Osteoblast (primary cell): ENCODE results near the gene ARHGAP4. TPM values are rescaled to one million over a fixed set of nuclear protein-coding genes. Genes with fewer than 3 reads are reported as not detected.

Experiments used
- DNase-seq: peaks from one replicate; pipeline ENCODE4 v3.0.0; 2011; ENCODE audit warnings: low spot score, mixed read lengths; ENCODE audit not compliant: insufficient read length; ENCODE audit errors: missing footprints
- H2AFZ ChIP-seq: 2 replicates; pipeline ENCODE4 v1.6.0; 2011; ENCODE audit warnings: mild to moderate bottlenecking, low read length
- H3K27ac ChIP-seq: 2 replicates; pipeline ENCODE4 v1.5.1; 2011; ENCODE audit warnings: mild to moderate bottlenecking, low read depth, low read length, moderate library complexity
- H3K27me3 ChIP-seq: 2 replicates; pipeline ENCODE4 v1.6.0; 2012; ENCODE audit warnings: mild to moderate bottlenecking, control low read depth, inconsistent platforms, low read length, moderate library complexity; ENCODE audit not compliant: insufficient read depth
- H3K36me3 ChIP-seq: 2 replicates; pipeline ENCODE4 v1.5.1; 2011; ENCODE audit warnings: mild to moderate bottlenecking, low read length, control low read depth, moderate library complexity; ENCODE audit not compliant: insufficient read depth
- H3K4me1 ChIP-seq: 2 replicates; pipeline ENCODE4 v1.5.1; 2011; ENCODE audit warnings: mild to moderate bottlenecking, low read length, control low read depth, moderate library complexity; ENCODE audit not compliant: insufficient read depth
- H3K4me2 ChIP-seq: 2 replicates; pipeline ENCODE4 v1.6.0; 2011; ENCODE audit warnings: mild to moderate bottlenecking, low read length; ENCODE audit not compliant: insufficient read depth
- H3K4me3 ChIP-seq: fragments of 200-600 bp; sonication (generic); 3 replicates; pipeline ENCODE4 v1.5.1; 2012; ENCODE audit warnings: mild to moderate bottlenecking, low read length, inconsistent platforms; ENCODE audit not compliant: insufficient read depth
- H3K79me2 ChIP-seq: 2 replicates; pipeline ENCODE4 v1.6.0; 2012; ENCODE audit warnings: mild to moderate bottlenecking, low read length, control low read depth, inconsistent platforms; ENCODE audit not compliant: insufficient read depth
- H3K9me3 ChIP-seq: 2 replicates; pipeline ENCODE4 v1.5.1; 2011; ENCODE audit warnings: low read depth, low read length, control low read depth
- H4K20me1 ChIP-seq: 2 replicates; pipeline ENCODE4 v1.6.0; 2012; ENCODE audit warnings: mild to moderate bottlenecking, low read length, control low read depth; ENCODE audit not compliant: insufficient read depth
- CTCF ChIP-seq: IDR thresholded peaks from 2 replicates; pipeline ENCODE4 v1.5.1; 2011; ENCODE audit warnings: mild to moderate bottlenecking, low read depth, low read length, moderate library complexity; ENCODE audit errors: extremely low read depth
- total RNA-seq: library from RNA; depleted of rRNA; stranded (reverse); fragments of >200 nt; gene quantifications from 2 replicates; pipeline ENCODE4 v1.2.3, GENCODE V29; 2012

Gene ARHGAP4
- total RNA-seq, 1 donor, result 1.4 TPM

- no peaks in the 10 kb centered on the region for H4K20me1 ChIP-seq
- no peaks in the 10 kb centered on the region for H3K36me3 ChIP-seq
- no peak overlapping the region for H3K4me2 ChIP-seq
- no peak for TF ChIP-seq CTCF
- H3K27ac ChIP-seq, result no peak overlapping the region
- H3K79me2 ChIP-seq, result no peaks in the 10 kb centered on the region
- H3K4me1 ChIP-seq, result no peaks in the 10 kb centered on the region
- no peak for DNase-seq
- H3K27me3 ChIP-seq, result no peaks in the 10 kb centered on the region
- H2AFZ ChIP-seq, result no peak overlapping the region
- H3K4me3 ChIP-seq, result no peak overlapping the region
- no peaks in the 10 kb centered on the region for H3K9me3 ChIP-seq
These were observed 17.7 kb downstream of the ARHGAP4 start for GRCh38 chrX:153908219-153908860.

GRCh38 chrX:153907456-153907855 lies 18.6 kb downstream of the ARHGAP4 start:
- H3K4me1 ChIP-seq, result no peaks in the 10 kb centered on the region
- no peaks in the 10 kb centered on the region for H3K36me3 ChIP-seq
- no peak overlapping the region for H3K4me3 ChIP-seq
- no peak overlapping the region for H3K27ac ChIP-seq
- no peaks in the 10 kb centered on the region for H3K27me3 ChIP-seq
- no peaks in the 10 kb centered on the region for H3K9me3 ChIP-seq
- no peaks in the 10 kb centered on the region for H3K79me2 ChIP-seq
- H2AFZ ChIP-seq, result no peak overlapping the region
- H4K20me1 ChIP-seq, result no peaks in the 10 kb centered on the region
- no peak for DNase-seq
- H3K4me2 ChIP-seq, result no peak overlapping the region
- TF ChIP-seq CTCF, result no peak

GRCh38 chrX:153906126-153906917 lies 19.7 kb downstream of the ARHGAP4 start:
- Histone ChIP-seq H3K27me3 (no peaks in the 10 kb centered on the region), H3K4me2 (no peak overlapping the region), H4K20me1 (no peaks in the 10 kb centered on the region), H2AFZ (no peak overlapping the region), H3K9me3 (no peaks in the 10 kb centered on the region), H3K4me3 (no peak overlapping the region), H3K79me2 (no peaks in the 10 kb centered on the region), H3K27ac (no peak overlapping the region), H3K36me3 (no peaks in the 10 kb centered on the region), H3K4me1 (no peaks in the 10 kb centered on the region)
- no peak for TF ChIP-seq CTCF
- no peak for DNase-seq

DNA sequence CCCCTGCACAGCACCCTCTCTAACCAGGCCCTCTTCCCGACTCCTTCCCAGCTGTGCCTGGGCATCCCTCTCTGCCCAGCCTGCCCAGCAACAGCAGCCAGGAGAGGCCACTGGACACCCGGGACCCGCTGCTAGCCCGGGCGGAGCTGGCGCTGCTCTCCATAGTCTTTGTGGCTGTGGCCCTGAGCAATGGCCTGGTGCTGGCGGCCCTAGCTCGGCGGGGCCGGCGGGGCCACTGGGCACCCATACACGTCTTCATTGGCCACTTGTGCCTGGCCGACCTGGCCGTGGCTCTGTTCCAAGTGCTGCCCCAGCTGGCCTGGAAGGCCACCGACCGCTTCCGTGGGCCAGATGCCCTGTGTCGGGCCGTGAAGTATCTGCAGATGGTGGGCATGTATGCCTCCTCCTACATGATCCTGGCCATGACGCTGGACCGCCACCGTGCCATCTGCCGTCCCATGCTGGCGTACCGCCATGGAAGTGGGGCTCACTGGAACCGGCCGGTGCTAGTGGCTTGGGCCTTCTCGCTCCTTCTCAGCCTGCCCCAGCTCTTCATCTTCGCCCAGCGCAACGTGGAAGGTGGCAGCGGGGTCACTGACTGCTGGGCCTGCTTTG lies 20.5 kb downstream of the ARHGAP4 start:
- H3K27me3 ChIP-seq, result no peaks in the 10 kb centered on the region
- no peaks in the 10 kb centered on the region for H3K9me3 ChIP-seq
- no peaks in the 10 kb centered on the region for H3K79me2 ChIP-seq
- DNase-seq, result no peak
- no peak for TF ChIP-seq CTCF
- H3K4me3 ChIP-seq, result no peak overlapping the region
- H3K4me1 ChIP-seq, result no peaks in the 10 kb centered on the region
- no peaks in the 10 kb centered on the region for H3K36me3 ChIP-seq
- no peaks in the 10 kb centered on the region for H4K20me1 ChIP-seq
- no peak overlapping the region for H3K4me2 ChIP-seq
- H3K27ac ChIP-seq, result no peak overlapping the region
- no peak overlapping the region for H2AFZ ChIP-seq
